Sigmoid colon (tissue), 7 donors: Measurements from ENCODE around the gene CD300C. TPM values are rescaled to one million over a fixed set of nuclear protein-coding genes. Genes with fewer than 3 reads are reported as not detected.
A peak's percentile ranks its signal among the peaks of the same experiment; 100 is the strongest.
"Not testable (repeated sequence)": the region's sequence is repeated elsewhere in the genome, so short reads cannot be mapped to it uniquely, and the experiment has no call there.

Experiments used
- DNase-seq: peaks from one replicate; pipeline ENCODE4 v3.0.0-alpha.2; 2019
- H3K27ac ChIP-seq, 4 donors: fragments of 200-600 bp; sonication (generic); one replicate each; pipeline ENCODE4 v1.5.1; 2016 to 2019; ENCODE audit warnings: mild to moderate bottlenecking in 1 of 4
- H3K27me3 ChIP-seq, 3 donors: fragments of 200-600 bp; sonication (generic); one replicate each; pipeline ENCODE4 v1.5.1; 2019; ENCODE audit warnings: mild to moderate bottlenecking in 1 of 3
- H3K36me3 ChIP-seq, 4 donors: fragments of 200-600 bp; sonication (generic); one replicate each; pipeline ENCODE4 v1.5.1; 2016 to 2019
- H3K4me1 ChIP-seq, 4 donors: fragments of 200-600 bp; sonication (generic); one replicate each; pipeline ENCODE4 v1.5.1; 2017 to 2019
- H3K4me3 ChIP-seq, 4 donors: fragments of 200-600 bp; sonication (generic); one replicate each; pipeline ENCODE4 v1.5.1; 2017 to 2019; ENCODE audit warnings: mild to moderate bottlenecking in 2 of 4, moderate library complexity in 1 of 4
- H3K9me3 ChIP-seq, 4 donors: fragments of 200-600 bp in 3 of 4; sonication (generic) in 3 of 4; one replicate each; pipeline versions ENCODE4 v1.5.1 to v1.6.1; 2013 to 2019
- EP300 ChIP-seq, 4 donors: sonication (generic); formaldehyde crosslinking; IDR thresholded peaks; one replicate each; pipeline ENCODE4 v1.6.1; 2017; ENCODE audit warnings: antibody characterized with exemption in 4 of 4
- POLR2A ChIP-seq, 2 donors: fragments of 450-650 bp; IDR thresholded peaks; one replicate each; pipeline ENCODE4 v1.6.1; 2016; ENCODE audit warnings: antibody characterized with exemption in 2 of 2, mild to moderate bottlenecking in 2 of 2, moderate library complexity in 2 of 2
- POLR2AphosphoS5 ChIP-seq, 4 donors: sonication (generic); formaldehyde crosslinking; IDR thresholded peaks; one replicate each; pipeline ENCODE4 v1.6.1; 2017; ENCODE audit warnings: antibody characterized with exemption in 4 of 4
- WGBS, 2 donors: extraction: QIAGEN DNeasy Blood & Tissue Kit; methylation state at CpG; one replicate each; pipeline ENCODE4 v1.1.7; 2013; 5-methylcytosine and 5-hydroxymethylcytosine counted together
- intact Hi-C: fragments of 100-400 bp; cut with DNase I; formaldehyde crosslinking; loops from one replicate; pipeline ENCODE4 v1.15.1; 2023
- polyA plus RNA-seq, 3 donors: library from polyadenylated mRNA; stranded (reverse); fragments of 200-250 nt; gene quantifications; one replicate each; pipeline ENCODE4 v1.2.3, GENCODE V29; 2013
- total RNA-seq, 4 donors: library from RNA; depleted of rRNA; stranded (reverse); fragments of >200 nt; gene quantifications; one replicate each; pipeline ENCODE4 v1.1.0, GENCODE V29; 2016
- TF ChIP-seq, protein P1 (sequence below), 4 experiments: fragments of 450-650 bp in 3 of 4; fragments of 200-600 bp in 1 of 4; IDR thresholded peaks; one replicate each; pipeline ENCODE4 v1.5.1; 2016 to 2019; ENCODE audit warnings: antibody characterized with exemption in 4 of 4, mild to moderate bottlenecking in 3 of 4, moderate library complexity in 2 of 4
- donor health status: healthy with polysubstance abuse.
- donor health status: Bipolar disorder and iron deficiency.
- donor health status: healthy.

CD300C gene
- total and polyA plus RNA-seq, 7 donors, result 0.36 to 3.3 (median 1.1) TPM; not detected in 2

DNA sequence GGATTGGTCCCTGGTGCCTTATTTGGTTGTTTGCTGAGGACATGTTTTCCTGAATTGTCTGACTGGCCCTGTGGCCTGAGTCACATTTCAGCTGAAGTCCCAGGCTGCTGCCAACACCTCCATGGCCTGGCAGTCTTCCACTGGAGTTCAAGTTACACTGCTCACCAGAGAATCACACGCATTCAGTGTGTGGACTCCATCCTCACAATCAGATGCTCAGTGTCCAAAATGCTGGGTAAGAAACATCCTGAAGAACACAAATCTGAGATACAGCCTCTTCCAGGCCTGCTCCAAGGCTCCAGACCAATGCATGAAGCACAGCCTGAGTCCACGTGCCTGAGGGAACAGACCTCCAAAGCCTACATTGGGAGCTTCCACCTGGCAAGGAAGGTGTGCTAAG, 33.9 kb downstream of the CD300C start:
- Histone ChIP-seq H3K36me3 (no peaks in the 10 kb centered on the region), H3K9me3 (no peaks in the 10 kb centered on the region), H3K4me3 (no peak overlapping the region), H3K4me1 (no peaks in the 10 kb centered on the region), H3K27ac (peak overlapping the region in 1 of 4 donors; percentile 13), H3K27me3 (peaks cover 0 to 9% (median 0%) of the 10 kb centered on the region in 3 donors)
- TF ChIP-seq EP300 (IDR thresholded peaks at IDR 0.05) (no peak), POLR2AphosphoS5 (IDR thresholded peaks at IDR 0.05) (no peak), POLR2A (IDR thresholded peaks at IDR 0.05) (no peak)
- TF ChIP-seq, protein P1, sequence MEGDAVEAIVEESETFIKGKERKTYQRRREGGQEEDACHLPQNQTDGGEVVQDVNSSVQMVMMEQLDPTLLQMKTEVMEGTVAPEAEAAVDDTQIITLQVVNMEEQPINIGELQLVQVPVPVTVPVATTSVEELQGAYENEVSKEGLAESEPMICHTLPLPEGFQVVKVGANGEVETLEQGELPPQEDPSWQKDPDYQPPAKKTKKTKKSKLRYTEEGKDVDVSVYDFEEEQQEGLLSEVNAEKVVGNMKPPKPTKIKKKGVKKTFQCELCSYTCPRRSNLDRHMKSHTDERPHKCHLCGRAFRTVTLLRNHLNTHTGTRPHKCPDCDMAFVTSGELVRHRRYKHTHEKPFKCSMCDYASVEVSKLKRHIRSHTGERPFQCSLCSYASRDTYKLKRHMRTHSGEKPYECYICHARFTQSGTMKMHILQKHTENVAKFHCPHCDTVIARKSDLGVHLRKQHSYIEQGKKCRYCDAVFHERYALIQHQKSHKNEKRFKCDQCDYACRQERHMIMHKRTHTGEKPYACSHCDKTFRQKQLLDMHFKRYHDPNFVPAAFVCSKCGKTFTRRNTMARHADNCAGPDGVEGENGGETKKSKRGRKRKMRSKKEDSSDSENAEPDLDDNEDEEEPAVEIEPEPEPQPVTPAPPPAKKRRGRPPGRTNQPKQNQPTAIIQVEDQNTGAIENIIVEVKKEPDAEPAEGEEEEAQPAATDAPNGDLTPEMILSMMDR (IDR thresholded peaks at IDR 0.05), result no peak
- 85 to 87% methylated on average over 2 of the region's 2 CpGs for WGBS, 2 donors
- no peak for DNase-seq
- intact Hi-C loops, result no loop called here

DNA sequence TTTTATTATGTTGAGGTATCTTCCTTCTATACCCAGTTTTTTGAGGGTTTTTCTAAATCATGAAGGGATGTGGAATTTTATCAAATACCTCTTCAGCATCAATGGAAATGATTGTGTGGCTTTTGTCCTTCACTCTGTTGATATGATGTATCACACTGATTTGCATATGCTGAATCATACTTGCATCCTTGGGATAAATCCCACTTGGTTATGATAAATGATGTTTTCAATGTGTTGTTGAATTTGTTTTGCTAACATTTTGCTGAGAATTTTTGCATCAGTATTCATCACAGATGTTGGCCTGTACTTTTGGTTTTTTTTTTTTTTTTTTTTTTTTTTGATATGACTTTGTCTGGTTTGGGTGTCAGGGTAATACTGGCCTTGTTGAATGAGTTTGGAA, 37.8 kb downstream of the CD300C start:
- Histone ChIP-seq H3K4me3 (no peak overlapping the region), H3K27ac (no peak overlapping the region), H3K9me3 (no peaks in the 10 kb centered on the region), H3K27me3 (peaks cover 0 to 9% (median 0%) of the 10 kb centered on the region in 3 donors), H3K36me3 (no peaks in the 10 kb centered on the region), H3K4me1 (no peaks in the 10 kb centered on the region)
- TF ChIP-seq, protein P1 (IDR thresholded peaks at IDR 0.05), result no peak
- TF ChIP-seq EP300 (IDR thresholded peaks at IDR 0.05) (no peak), POLR2AphosphoS5 (IDR thresholded peaks at IDR 0.05) (no peak), POLR2A (IDR thresholded peaks at IDR 0.05) (no peak)
- intact Hi-C loops, result no loop called here
- DNase-seq, result no peak

DNA sequence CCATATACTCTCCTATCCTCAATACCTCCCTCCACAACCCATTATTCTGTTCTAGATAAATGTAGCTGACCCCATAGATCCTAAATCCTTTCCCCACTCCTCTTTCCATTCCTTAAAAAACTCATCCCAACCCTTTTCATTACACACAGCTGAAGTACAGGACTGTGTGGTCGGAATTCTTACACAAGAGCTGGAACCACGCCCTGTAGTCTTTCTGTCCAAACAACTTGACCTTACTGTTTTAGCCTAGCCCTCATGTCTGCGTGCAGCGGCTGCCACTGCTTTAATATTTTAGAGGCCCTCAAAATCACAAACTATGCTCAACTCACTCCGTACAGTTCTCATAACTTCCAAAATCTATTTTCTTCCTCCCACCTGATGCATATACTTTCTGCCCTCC, 42.0 kb downstream of the CD300C start:
- H3K27me3 ChIP-seq, H3K36me3 ChIP-seq, H3K4me3 ChIP-seq, H3K9me3 ChIP-seq, intact Hi-C loops, H3K27ac ChIP-seq, H3K4me1 ChIP-seq: not testable (repeated sequence)
- DNase-seq, result peak; percentile 63
- 70% methylated on average over 5 of the region's 5 CpGs for WGBS, 2 donors

DNA sequence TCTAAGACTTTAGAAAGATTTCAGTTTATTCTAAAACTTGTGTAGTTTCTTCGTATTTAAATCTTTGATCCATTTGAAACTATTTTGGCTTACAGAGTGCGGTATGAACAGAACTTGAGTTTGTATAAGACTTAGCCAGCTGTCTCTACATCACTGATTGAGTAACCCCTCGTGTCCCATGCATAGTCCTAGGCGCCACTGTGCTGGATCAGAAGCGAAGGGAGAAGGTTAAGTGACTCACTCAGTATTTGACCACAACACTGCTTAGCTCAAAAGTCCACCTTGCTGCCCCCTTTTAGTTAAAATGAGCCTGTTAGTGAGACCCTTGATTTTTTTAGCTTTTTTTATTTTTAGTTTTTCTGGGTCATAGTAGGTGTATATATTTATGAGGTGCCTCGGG, 43.1 kb downstream of the CD300C start:
- Histone ChIP-seq H3K27me3 (no peaks in the 10 kb centered on the region), H3K27ac (no peak overlapping the region), H3K9me3 (no peaks in the 10 kb centered on the region), H3K4me3 (no peak overlapping the region), H3K36me3 (no peaks in the 10 kb centered on the region), H3K4me1 (no peaks in the 10 kb centered on the region)
- TF ChIP-seq POLR2A (IDR thresholded peaks at IDR 0.05), result no peak
- TF ChIP-seq POLR2AphosphoS5 (IDR thresholded peaks at IDR 0.05), result no peak
- TF ChIP-seq, protein P1 (IDR thresholded peaks at IDR 0.05), result no peak
- TF ChIP-seq EP300 (IDR thresholded peaks at IDR 0.05), result no peak
- DNase-seq, result no peak
- intact Hi-C loops, result no loop called here
- WGBS, 2 donors, result 73 to 77% methylated on average over 6 of the region's 6 CpGs

DNA sequence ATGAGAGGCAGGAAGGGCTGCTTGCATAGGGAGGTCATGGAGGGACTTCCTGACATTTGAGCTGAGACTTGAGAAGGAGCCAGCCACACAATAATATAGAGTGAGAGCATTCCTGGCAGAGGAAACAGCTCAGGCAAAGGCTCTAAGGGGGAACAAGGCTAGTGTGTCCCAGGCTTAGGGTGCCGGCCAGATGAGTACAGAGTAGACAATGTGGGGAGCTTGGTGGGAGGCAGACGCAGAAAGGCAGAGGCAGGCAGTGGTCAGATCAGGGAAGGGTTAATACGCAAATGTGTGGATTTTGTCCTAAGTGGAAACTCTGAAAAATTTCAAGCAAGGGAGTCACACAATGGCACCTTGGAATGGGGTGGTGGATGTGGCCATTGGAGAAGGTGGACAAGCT, 45.9 kb downstream of the CD300C start:
- intact Hi-C loops, result no loop called here
- 86 to 89% methylated on average over 3 of the region's 3 CpGs for WGBS, 2 donors
- DNase-seq, result peak; percentile 42

DNA sequence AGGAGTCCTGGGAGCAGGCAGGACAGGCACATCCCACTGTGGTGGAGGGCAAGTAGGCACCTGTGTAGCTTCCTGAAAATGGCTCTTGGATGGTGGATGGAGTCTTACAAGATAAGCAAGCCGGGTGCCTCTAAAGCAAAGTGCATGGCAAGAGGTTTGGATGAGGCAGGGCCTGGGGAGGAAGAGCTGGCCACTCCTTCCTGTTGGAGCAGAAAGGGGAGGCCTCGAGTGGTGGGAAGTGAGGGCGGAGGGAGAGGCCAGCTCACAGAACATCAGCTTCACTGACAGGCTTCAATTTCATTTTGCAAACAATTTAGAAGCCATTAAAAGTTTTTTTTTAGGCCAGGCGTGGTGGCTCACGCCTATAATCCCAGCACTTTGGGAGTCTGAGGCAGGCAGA, 48.4 kb downstream of the CD300C start:
- TF ChIP-seq EP300 (IDR thresholded peaks at IDR 0.05), result no peak
- H3K27me3 ChIP-seq, result no peaks in the 10 kb centered on the region
- H3K9me3 ChIP-seq, result no peaks in the 10 kb centered on the region
- no peaks in the 10 kb centered on the region for H3K4me1 ChIP-seq
- DNase-seq, result peak; percentile 50
- WGBS, 2 donors, result 63 to 69% methylated on average over 5 of the region's 5 CpGs
- intact Hi-C loops, result no loop called here
- H3K4me3 ChIP-seq, result no peak overlapping the region
- no peaks in the 10 kb centered on the region for H3K36me3 ChIP-seq
- no peak overlapping the region for H3K27ac ChIP-seq

More for the DNA sequence above, 45.9 kb downstream of the CD300C start:
- no peak for TF ChIP-seq POLR2A (IDR thresholded peaks at IDR 0.05)
- no peak for TF ChIP-seq EP300 (IDR thresholded peaks at IDR 0.05)
- Histone ChIP-seq H3K4me1 (no peaks in the 10 kb centered on the region), H3K27ac (no peak overlapping the region), H3K27me3 (no peaks in the 10 kb centered on the region), H3K36me3 (no peaks in the 10 kb centered on the region), H3K4me3 (no peak overlapping the region), H3K9me3 (no peaks in the 10 kb centered on the region)
